HG02763 (cell line): ENCODE results near the gene RBM25.
A peak's percentile ranks its signal among the peaks of the same experiment; 100 is the strongest.

Experiments
- ATAC-seq: cut with Tn5 transposase; IDR thresholded peaks from one replicate; pipeline ENCODE4 v1.9.1; 2021; ENCODE audit warnings: mild to moderate bottlenecking, moderate library complexity; ENCODE audit not compliant: unreplicated experiment

Gene RBM25

DNA sequence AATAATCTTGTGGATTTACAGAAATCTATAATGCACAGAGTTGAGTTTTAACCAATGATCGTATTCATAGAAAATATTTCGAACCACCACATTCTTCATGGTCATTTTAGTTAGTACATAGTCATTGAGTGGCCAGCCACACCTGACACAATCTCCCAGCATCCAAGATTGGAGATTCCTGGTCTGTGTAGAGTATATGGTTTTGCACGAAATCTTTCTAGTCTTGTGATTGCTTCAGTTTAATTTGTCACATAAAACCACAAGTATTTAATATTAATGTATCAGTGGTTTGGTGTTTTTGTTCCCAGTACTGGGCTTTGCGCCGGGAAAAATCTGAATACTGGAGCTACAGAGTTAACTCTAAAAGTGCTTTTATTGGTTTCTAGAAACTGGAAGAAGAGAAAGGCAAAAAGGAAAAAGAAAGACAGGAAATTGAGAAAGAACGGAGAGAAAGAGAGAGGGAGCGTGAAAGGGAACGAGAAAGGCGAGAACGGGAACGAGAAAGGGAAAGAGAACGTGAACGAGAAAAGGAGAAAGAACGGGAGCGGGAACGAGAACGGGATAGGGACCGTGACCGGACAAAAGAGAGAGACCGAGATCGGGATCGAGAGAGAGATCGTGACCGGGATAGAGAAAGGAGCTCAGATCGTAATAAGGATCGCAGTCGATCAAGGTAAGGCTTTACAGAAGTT, 44.6 kb downstream of the RBM25 start:
- no peak for ATAC-seq

GRCh38 chr14:73105050-73105449, 46.7 kb downstream of the RBM25 start:
- ATAC-seq: no peak

- no peak for ATAC-seq
Observed at GRCh38 chr14:73105727-73106126, 47.4 kb downstream of the RBM25 start.

- no peak for ATAC-seq
Observed at GRCh38 chr14:73116079-73116665, 57.8 kb downstream of the RBM25 start.

DNA sequence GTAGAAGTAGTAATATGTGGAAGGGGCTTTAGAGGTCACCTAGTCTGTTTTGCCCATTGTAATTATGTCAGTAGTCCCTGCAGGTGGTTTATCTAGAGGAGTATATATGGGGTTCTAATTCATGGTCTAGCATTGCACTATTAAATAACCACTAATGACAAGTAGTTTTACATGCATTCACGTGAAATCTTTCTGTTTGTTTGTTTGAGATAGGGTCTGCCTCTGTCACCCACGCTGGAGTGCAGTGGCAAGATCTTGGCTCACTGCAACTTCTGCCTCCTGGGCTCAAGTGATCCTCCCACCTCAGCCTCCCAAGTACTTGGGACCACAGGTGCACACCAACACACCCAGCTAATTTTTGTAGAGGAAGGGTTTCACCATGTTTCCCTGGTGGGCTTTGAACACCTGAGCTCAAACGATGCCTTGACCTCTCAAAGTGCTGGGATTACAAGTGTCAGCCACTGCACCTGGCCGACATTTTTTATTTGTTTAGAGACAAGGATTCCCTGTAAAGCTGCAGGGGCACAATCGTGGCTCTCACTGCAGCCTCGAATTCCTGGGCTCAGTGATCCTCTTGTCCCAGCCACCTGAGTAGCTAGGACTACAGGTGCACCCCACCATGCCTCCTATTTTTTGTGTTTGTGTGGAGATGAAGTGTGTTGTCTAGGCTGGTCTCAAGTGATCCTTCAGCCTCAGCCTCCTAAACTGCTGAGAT, 66.0 kb downstream of the RBM25 start:
- no peak for ATAC-seq

DNA sequence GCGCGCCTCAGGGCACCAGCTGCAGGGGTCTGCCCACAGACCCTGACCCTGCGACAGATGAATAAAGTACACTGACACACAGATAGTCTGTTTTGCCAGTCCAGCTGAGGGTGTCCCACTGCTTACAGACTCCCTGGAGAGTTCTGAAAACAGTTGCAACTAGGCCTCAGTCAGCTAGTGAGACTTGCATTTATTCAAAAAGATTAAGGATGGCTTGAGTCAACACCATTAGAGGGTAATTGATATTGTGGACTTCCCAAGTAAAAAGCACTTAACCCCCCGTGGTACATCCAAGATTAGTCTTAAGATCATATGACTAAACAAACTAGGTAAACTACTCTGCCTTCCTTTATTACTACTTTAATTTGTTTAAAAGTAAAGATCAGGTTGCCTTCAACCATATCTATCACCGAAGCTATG, 66.8 kb downstream of the RBM25 start:
- ATAC-seq: no peak

DNA sequence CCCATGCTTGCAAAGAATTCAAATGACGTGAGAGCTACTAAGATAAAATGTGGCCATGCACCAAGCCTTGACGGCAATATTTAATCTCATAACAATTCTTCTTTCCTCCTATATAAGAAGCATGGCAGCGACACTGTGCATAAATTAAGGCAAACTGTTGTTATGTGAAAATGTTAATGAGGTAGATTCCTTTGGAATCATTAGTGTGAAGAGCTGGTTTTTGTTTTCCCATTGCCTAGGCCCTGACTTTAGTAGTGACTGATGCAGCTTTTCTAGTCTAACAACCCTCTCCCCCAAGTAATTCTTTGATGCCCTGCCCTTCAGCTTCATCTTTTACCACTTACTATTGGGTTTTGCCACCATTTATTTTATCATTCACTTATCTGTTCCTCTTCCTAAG, 67.4 kb downstream of the RBM25 start:
- ATAC-seq: no peak

DNA sequence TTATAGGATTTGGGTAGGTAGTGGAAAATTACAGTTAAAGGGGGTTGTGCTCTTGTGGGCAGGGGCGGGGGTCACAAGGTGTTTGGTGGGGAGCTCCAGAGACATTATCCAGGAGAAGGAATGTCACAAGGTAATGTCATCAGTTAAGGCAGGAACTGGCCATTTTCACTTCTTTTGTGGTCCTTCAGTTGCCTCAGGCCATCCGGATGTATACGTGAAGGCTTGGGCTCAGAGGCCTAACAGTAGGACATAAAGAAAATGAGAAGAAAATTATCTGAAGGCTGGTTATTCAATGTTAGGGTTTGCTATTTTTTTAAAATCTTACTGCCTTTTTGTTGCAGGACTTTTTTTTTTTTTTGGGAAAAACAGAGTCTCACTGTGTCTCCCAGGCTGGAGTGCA, 75.5 kb downstream of the RBM25 start:
- no peak for ATAC-seq

GRCh38 chr14:73136085-73136386, 77.7 kb downstream of the RBM25 start:
- no peak for ATAC-seq

- peak; percentile 89 for ATAC-seq
Observed at GRCh38 chr14:73136387-73137225, 78.3 kb downstream of the RBM25 start, which contains the start of gene PSEN1. Gene PSEN1, plus strand, starts transcription at chr14:73136507. Its CDS starts 11,513 bp downstream, at chr14:73148020.

GRCh38 chr14:73140811-73141323, 82.5 kb downstream of the RBM25 start:
- no peak for ATAC-seq

GRCh38 chr14:73142216-73142615, 83.9 kb downstream of the RBM25 start:
- no peak for ATAC-seq

DNA sequence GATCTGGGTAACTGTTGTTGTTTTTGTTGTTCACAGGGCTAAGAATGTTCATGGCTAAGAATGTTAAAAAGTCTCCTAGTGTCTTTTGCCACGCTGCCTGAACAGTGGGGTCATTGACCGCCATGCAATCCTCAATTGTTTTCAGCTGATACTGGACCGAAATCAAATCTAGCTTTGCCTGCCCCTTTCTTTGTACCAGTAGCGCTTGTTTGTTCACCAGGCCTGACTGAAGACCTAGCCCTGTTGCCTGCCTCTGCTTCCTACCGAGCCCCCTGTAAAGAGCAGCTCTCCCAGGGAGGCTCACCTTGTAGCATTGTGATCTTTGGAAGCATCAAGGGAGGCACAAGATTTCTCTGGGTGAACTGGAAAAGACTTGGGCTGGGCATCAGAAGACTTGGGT, 84.7 kb downstream of the RBM25 start:
- no peak for ATAC-seq

DNA sequence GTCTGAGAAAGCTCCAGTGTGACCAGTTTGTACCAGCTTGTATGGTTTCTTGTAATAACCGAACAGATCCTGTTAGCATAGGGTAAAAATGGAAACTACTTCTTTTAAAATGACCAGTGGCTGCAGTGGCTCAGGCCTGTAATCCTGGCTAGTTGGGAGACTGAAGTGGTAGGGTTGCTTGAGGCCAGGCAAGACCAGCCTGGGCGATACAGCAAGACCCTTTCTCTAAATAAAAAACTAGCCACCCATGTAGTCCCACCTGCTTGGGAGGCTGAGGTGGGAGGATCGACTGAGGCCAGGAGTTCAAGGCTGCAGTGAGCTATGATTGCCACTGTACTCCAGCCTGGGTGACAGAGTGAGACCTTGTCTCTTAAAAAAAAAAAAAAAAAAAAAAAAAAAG, 85.3 kb downstream of the RBM25 start:
- ATAC-seq: no peak

GRCh38 chr14:73145371-73145770, 87.0 kb downstream of the RBM25 start:
- ATAC-seq: no peak

DNA sequence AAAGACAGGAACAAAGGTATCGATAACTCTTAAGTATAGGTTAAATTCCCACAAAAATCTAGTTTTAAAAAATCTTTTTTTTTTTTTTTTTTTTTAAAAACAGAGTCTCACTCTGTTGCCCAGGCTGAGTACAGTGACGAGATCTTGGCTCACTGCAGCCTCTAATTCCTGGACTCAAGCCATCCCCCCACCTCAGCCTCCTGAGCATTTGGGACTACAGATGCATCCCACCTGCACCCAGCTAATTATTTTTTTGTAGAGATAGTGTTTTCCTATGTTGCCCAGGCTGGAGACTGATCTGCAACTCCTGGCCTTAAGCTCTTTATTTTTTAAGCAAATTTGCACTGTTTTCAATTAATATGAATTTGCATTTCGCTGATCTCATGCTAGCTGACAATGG, 87.8 kb downstream of the RBM25 start:
- ATAC-seq: no peak

DNA sequence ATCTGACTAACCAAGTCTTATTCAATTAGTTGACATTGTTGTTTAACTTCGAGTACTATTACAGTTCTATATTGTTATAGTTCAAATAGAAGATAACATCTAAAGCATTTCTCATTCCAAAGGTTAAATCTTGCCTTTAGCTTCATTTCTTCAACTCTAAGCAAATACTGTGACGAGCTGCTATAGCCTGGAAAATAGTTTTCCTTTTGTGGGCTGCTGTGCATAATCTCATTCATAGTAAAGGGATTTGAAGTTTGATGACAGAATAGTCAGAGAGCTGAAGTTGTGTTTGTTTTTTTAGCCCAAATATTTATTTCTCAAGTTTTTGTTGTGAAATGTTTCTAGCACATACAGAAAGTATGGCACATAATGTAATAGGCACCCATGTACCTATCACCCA, 91.4 kb downstream of the RBM25 start:
- no peak for ATAC-seq

DNA sequence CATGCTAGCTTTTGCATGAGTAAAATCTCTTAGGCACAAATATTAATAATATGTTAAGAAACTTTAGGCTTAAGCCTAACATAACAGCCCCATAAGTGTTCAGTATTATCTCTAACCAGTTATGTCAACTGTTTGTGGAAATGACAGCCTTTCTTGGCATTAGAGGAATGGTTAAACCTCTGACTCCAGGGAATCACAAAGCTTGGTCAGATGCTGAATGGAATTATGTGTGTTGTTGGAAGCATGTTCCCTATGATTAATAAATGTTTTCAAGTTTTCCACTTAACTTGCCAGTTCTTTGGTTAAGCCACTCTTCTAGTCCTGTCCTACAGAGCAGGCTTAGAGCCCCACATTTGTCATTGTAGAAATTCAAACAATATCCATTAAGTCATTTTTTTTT, 94.9 kb downstream of the RBM25 start:
- no peak for ATAC-seq

GRCh38 chr14:73162251-73162650, 103.9 kb downstream of the RBM25 start:
- ATAC-seq: no peak

GRCh38 chr14:73166399-73166798, 108.1 kb downstream of the RBM25 start:
- no peak for ATAC-seq

- ATAC-seq: no peak
Observed at GRCh38 chr14:73167727-73168126, 109.4 kb downstream of the RBM25 start.
